ENCODE results near the gene KDM2A. TPM values are rescaled to one million over a fixed set of nuclear protein-coding genes. Genes with fewer than 3 reads are reported as not detected.

The KDM2A gene
- total RNA-seq, 1 experiment from 2014 or later, result 121 TPM

DNA sequence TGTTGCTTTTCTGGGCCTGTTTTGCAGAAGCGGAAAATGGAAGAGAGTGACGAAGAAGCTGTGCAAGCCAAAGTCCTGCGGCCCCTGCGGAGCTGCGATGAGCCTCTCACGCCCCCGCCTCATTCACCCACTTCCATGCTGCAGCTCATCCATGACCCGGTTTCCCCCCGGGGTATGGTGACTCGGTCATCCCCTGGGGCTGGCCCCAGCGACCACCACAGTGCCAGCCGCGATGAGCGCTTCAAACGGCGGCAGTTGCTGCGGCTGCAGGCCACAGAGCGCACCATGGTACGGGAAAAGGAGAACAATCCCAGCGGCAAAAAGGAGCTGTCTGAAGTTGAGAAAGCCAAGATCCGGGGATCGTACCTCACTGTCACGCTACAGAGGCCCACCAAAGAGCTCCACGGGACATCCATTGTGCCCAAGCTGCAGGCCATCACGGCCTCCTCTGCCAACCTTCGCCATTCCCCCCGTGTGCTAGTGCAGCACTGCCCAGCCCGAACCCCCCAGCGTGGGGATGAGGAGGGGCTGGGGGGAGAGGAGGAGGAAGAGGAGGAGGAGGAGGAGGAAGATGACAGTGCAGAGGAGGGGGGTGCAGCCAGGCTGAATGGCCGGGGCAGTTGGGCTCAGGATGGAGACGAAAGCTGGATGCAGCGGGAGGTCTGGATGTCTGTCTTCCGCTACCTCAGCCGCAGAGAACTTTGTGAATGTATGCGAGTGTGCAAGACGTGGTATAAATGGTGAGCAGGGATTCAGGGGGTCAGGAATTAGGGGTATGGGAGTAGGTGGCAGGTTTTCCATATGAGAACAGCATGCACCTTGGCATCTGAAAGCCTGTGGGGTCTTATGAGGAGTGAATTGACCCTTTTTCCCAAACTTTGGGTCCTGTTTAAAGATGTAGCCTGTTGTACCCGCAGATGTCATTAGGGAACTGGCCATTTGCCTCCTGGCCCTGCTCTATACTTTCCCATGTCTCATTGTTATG is 131.3 kb downstream of the KDM2A start:
- TF ChIP-seq, protein P1, sequence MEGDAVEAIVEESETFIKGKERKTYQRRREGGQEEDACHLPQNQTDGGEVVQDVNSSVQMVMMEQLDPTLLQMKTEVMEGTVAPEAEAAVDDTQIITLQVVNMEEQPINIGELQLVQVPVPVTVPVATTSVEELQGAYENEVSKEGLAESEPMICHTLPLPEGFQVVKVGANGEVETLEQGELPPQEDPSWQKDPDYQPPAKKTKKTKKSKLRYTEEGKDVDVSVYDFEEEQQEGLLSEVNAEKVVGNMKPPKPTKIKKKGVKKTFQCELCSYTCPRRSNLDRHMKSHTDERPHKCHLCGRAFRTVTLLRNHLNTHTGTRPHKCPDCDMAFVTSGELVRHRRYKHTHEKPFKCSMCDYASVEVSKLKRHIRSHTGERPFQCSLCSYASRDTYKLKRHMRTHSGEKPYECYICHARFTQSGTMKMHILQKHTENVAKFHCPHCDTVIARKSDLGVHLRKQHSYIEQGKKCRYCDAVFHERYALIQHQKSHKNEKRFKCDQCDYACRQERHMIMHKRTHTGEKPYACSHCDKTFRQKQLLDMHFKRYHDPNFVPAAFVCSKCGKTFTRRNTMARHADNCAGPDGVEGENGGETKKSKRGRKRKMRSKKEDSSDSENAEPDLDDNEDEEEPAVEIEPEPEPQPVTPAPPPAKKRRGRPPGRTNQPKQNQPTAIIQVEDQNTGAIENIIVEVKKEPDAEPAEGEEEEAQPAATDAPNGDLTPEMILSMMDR (conservative IDR thresholded peaks at IDR 0.05; ENCODE audit: low read depth, low read length), result no peak
- TF ChIP-seq EZH2 (IDR thresholded peaks at IDR 0.05; ENCODE audit: borderline replicate concordance, low read depth, low read length, poor library complexity, severe bottlenecking), result no peak
- H3K27me3 ChIP-seq (replicated peaks; ENCODE audit: insufficient read depth, low read depth, low read length, poor library complexity), result no peaks in the 10 kb centered on the region
- CTCF ChIA-PET, result no interaction called here
- no peaks in the 10 kb centered on the region for H3K9me3 ChIP-seq (ENCODE audit: low read depth, low read length, poor library complexity, severe bottlenecking)
- no peak for DNase-seq (ENCODE audit: low spot score)
- POLR2A ChIA-PET (ENCODE audit: low non-redundant PET), result interaction anchor here (0.6 kb wide), 1 partner anchor 182 kb away, joined by 3 read pairs; no protein-coding TSS in a partner anchor
- peaks cover 98% of the 10 kb centered on the region for H3K36me3 ChIP-seq (ENCODE audit: insufficient read depth, low read length, poor library complexity, severe bottlenecking)
- H3K4me1 ChIP-seq (ENCODE audit: insufficient read depth, low read length, poor library complexity, severe bottlenecking), result no peaks in the 10 kb centered on the region
- no peak overlapping the region for H3K27ac ChIP-seq (ENCODE audit: low read depth, low read length, poor library complexity, severe bottlenecking)
- H3K4me3 ChIP-seq (ENCODE audit: low read depth, low read length, poor library complexity, severe bottlenecking), result no peak overlapping the region
- intact Hi-C loops (cut with micrococcal nuclease; ENCODE audit: unreplicated experiment), result loop anchor here (10.0 kb wide), 1 partner anchor 196 kb away; the partner anchor contains the start of gene RHOD
- no TSS peak for BruUV-seq (replicated peaks)

DNA sequence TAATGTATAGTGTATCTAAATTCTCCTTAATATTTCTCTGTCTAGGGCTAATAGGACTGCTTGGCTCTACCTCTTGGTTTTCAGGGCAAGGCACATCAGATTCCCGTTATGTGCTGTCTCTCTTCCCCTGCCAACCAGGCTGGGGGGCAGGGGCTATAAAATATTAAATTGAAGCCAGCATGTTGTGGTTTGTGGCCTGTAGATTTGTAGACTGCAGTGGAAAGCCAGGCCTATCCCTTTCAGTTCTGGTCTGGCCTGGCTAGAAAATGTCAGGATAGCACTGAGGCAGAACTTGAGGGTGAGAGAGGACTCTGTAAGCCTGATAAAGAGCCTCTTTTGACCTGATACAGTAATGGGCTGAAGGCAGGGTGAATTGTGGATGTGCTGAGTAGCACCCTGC is 132.8 kb downstream of the KDM2A start:
- Histone ChIP-seq H3K27ac (ENCODE audit: low read depth, low read length, poor library complexity, severe bottlenecking) (no peak overlapping the region), H3K27me3 (replicated peaks; ENCODE audit: insufficient read depth, low read depth, low read length, poor library complexity) (no peaks in the 10 kb centered on the region), H3K36me3 (ENCODE audit: insufficient read depth, low read length, poor library complexity, severe bottlenecking) (peaks cover 93% of the 10 kb centered on the region), H3K4me1 (ENCODE audit: insufficient read depth, low read length, poor library complexity, severe bottlenecking) (no peaks in the 10 kb centered on the region), H3K9me3 (ENCODE audit: low read depth, low read length, poor library complexity, severe bottlenecking) (no peaks in the 10 kb centered on the region), H3K4me3 (ENCODE audit: low read depth, low read length, poor library complexity, severe bottlenecking) (no peak overlapping the region)
- TF ChIP-seq EZH2 (IDR thresholded peaks at IDR 0.05; ENCODE audit: borderline replicate concordance, low read depth, low read length, poor library complexity, severe bottlenecking), result no peak
- TF ChIP-seq, protein P1 (conservative IDR thresholded peaks at IDR 0.05; ENCODE audit: low read depth, low read length), result no peak
- intact Hi-C loops (cut with micrococcal nuclease; ENCODE audit: unreplicated experiment), result loop anchor here (10.0 kb wide), 1 partner anchor 197 kb away; the partner anchor contains the start of gene RHOD
- ChIA-PET POLR2A (ENCODE audit: low non-redundant PET) (no interaction called here), CTCF (interaction anchor here (0.6 kb wide), 1 partner anchor 91 kb away, joined by 5 read pairs; no protein-coding TSS in a partner anchor)
- no peak for DNase-seq (ENCODE audit: low spot score)
- no TSS peak for BruUV-seq (replicated peaks)

DNA sequence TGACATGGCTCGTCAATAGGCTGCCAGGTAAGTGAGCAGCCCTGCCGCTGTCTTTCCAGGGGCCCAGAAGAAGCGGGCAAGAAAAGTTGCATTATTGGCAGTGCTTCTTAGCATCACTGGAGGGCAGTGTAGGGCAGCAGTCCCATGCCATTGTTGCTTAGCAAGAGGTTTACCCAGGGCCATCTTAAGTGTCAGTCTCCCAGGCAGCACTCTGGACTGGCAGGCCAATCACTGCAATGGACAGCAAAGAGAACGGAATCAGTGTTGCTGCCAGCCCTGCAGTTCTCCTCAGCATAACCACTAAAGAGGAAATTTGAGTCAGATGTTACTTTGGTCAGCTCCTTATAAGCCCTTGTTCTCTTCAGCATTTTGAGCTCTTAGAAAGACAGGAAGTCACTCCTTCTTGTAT is 133.8 kb downstream of the KDM2A start:
- intact Hi-C loops (cut with micrococcal nuclease; ENCODE audit: unreplicated experiment), result loop anchor here (10.0 kb wide), 1 partner anchor 198 kb away; the partner anchor contains the start of gene RHOD
- Histone ChIP-seq H3K4me1 (ENCODE audit: insufficient read depth, low read length, poor library complexity, severe bottlenecking) (no peaks in the 10 kb centered on the region), H3K27ac (ENCODE audit: low read depth, low read length, poor library complexity, severe bottlenecking) (no peak overlapping the region), H3K27me3 (replicated peaks; ENCODE audit: insufficient read depth, low read depth, low read length, poor library complexity) (no peaks in the 10 kb centered on the region), H3K9me3 (ENCODE audit: low read depth, low read length, poor library complexity, severe bottlenecking) (no peaks in the 10 kb centered on the region), H3K36me3 (ENCODE audit: insufficient read depth, low read length, poor library complexity, severe bottlenecking) (peaks cover 85% of the 10 kb centered on the region), H3K4me3 (ENCODE audit: low read depth, low read length, poor library complexity, severe bottlenecking) (no peak overlapping the region)
- DNase-seq (ENCODE audit: low spot score), result peak; percentile 67
- POLR2A ChIA-PET (ENCODE audit: low non-redundant PET), result no interaction called here
- CTCF ChIA-PET, result interaction anchor here (0.5 to 1.1 kb wide), 2 partner anchors 65 to 83 kb away, joined by 5 to 6 read pairs; no protein-coding TSS in a partner anchor
- no peak for TF ChIP-seq EZH2 (IDR thresholded peaks at IDR 0.05; ENCODE audit: borderline replicate concordance, low read depth, low read length, poor library complexity, severe bottlenecking)
- TF ChIP-seq, protein P1 (conservative IDR thresholded peaks at IDR 0.05; ENCODE audit: low read depth, low read length), result peak; percentile 58
- BruUV-seq (replicated peaks), result no TSS peak
